Smooth muscle cell (in vitro differentiated cells): Measurements from ENCODE around the gene LMBR1. TPM values are rescaled to one million over a fixed set of nuclear protein-coding genes. Genes with fewer than 3 reads are reported as not detected.

ENCODE experiments used
- DNase-seq: peaks from one replicate; lab custom pipeline; 2025; ENCODE audit not compliant: unreplicated experiment; lab: John Stamatoyannopoulos, UW
- H2AFZ ChIP-seq: fragments of 200-600 bp; sonication (generic); 2 replicates; pipeline ENCODE4 v1.6.0; 2016; ENCODE audit warnings: antibody characterized with exemption, low read depth, mild to moderate bottlenecking
- H3F3A ChIP-seq: fragments of 200-600 bp; sonication (generic); 2 replicates; pipeline ENCODE4 v1.6.0; 2017; ENCODE audit warnings: antibody characterized with exemption, low read depth
- H3K27ac ChIP-seq: fragments of 200-600 bp; sonication (generic); 2 replicates; pipeline ENCODE4 v1.5.1; 2016; ENCODE audit warnings: low read depth, mild to moderate bottlenecking
- H3K27me3 ChIP-seq: fragments of 200-600 bp; sonication (generic); 2 replicates; pipeline ENCODE4 v1.6.1; 2016; ENCODE audit warnings: low read depth, mild to moderate bottlenecking
- H3K36me3 ChIP-seq: fragments of 200-600 bp; sonication (generic); 2 replicates; pipeline ENCODE4 v1.5.1; 2016; ENCODE audit warnings: low read depth
- H3K4me1 ChIP-seq: fragments of 200-600 bp; sonication (generic); 2 replicates; pipeline ENCODE4 v1.5.1; 2016; ENCODE audit warnings: low read depth
- H3K4me2 ChIP-seq: fragments of 200-600 bp; sonication (generic); 2 replicates; pipeline ENCODE4 v1.6.0; 2016; ENCODE audit warnings: mild to moderate bottlenecking
- H3K4me3 ChIP-seq: fragments of 200-600 bp; sonication (generic); 2 replicates; pipeline ENCODE4 v1.5.1; 2016; ENCODE audit warnings: mild to moderate bottlenecking
- H3K79me2 ChIP-seq: fragments of 200-600 bp; sonication (generic); 2 replicates; pipeline ENCODE4 v1.6.0; 2016; ENCODE audit warnings: low read depth, mild to moderate bottlenecking
- H3K9ac ChIP-seq: fragments of 200-600 bp; sonication (generic); 2 replicates; pipeline ENCODE4 v1.6.0; 2016; ENCODE audit warnings: low read depth
- H3K9me3 ChIP-seq: fragments of 200-600 bp; sonication (generic); replicated peaks from 2 replicates; pipeline ENCODE4 v1.5.1; 2016; ENCODE audit warnings: low read depth
- H4K20me1 ChIP-seq: fragments of 200-600 bp; sonication (generic); 2 replicates; pipeline ENCODE4 v1.6.0; 2016; ENCODE audit warnings: low read depth
- CTCF ChIP-seq: fragments of 200-600 bp; sonication (generic); IDR thresholded peaks from 2 replicates; pipeline ENCODE4 v1.5.1; 2017; ENCODE audit warnings: borderline replicate concordance, mild to moderate bottlenecking, antibody characterized with exemption; ENCODE audit not compliant: insufficient read depth, poor library complexity, severe bottlenecking
- WGBS: methylation state at CpG from one replicate; pipeline ENCODE4 v1.1.7; 2016; ENCODE audit warnings: low lambda C conversion rate; 5-methylcytosine and 5-hydroxymethylcytosine counted together
- polyA plus RNA-seq: library from polyadenylated mRNA; unstranded; fragments of >200 nt; fragmentation: Nextera tagmentation; extraction: Ambion mirVana; gene quantifications from 2 replicates; pipeline ENCODE4 v1.2.1, GENCODE V29; 2016
- total RNA-seq: library from RNA; depleted of rRNA; stranded (reverse); fragments of >200 nt; gene quantifications from 2 replicates; pipeline ENCODE4 v1.2.3, GENCODE V29; 2014

Gene LMBR1
- total and polyA plus RNA-seq, 2 experiments from 2014 or later, result 9.7 to 30.3 TPM

- Histone ChIP-seq H3K27me3 (no peaks in the 10 kb centered on the region), H3K9me3 (no peaks in the 10 kb centered on the region), H3K4me3 (no peak overlapping the region), H3F3A (no peaks in the 10 kb centered on the region), H3K9ac (no peak overlapping the region), H3K4me2 (no peak overlapping the region), H3K4me1 (no peaks in the 10 kb centered on the region), H3K36me3 (no peaks in the 10 kb centered on the region), H3K27ac (no peak overlapping the region), H3K79me2 (peaks cover 44% of the 10 kb centered on the region), H2AFZ (no peak overlapping the region), H4K20me1 (peaks cover 57% of the 10 kb centered on the region)
- 89% methylated on average over 2 of the region's 2 CpGs for WGBS
- no peak for TF ChIP-seq CTCF
- DNase-seq, result no peak
Measured at GRCh38 chr7:156843157-156843556, 49.8 kb downstream of the LMBR1 start.

GRCh38 chr7:156842740-156843140 lies 50.2 kb downstream of the LMBR1 start:
- Histone ChIP-seq H3K9me3 (no peaks in the 10 kb centered on the region), H3K9ac (no peak overlapping the region), H3K36me3 (no peaks in the 10 kb centered on the region), H3F3A (no peaks in the 10 kb centered on the region), H3K4me2 (no peak overlapping the region), H2AFZ (no peak overlapping the region), H3K79me2 (peaks cover 41% of the 10 kb centered on the region), H3K27ac (no peak overlapping the region), H4K20me1 (peaks cover 57% of the 10 kb centered on the region), H3K4me1 (no peaks in the 10 kb centered on the region), H3K27me3 (no peaks in the 10 kb centered on the region), H3K4me3 (no peak overlapping the region)
- WGBS, result 62% methylated on average over 2 of the region's 2 CpGs
- no peak for DNase-seq
- TF ChIP-seq CTCF, result no peak

- Histone ChIP-seq H3K4me2 (no peak overlapping the region), H4K20me1 (peaks cover 57% of the 10 kb centered on the region), H3K4me1 (no peaks in the 10 kb centered on the region), H3K9ac (no peak overlapping the region), H3K27me3 (no peaks in the 10 kb centered on the region), H3F3A (no peaks in the 10 kb centered on the region), H3K4me3 (no peak overlapping the region), H2AFZ (no peak overlapping the region), H3K79me2 (peaks cover 41% of the 10 kb centered on the region), H3K27ac (no peak overlapping the region), H3K36me3 (no peaks in the 10 kb centered on the region), H3K9me3 (no peaks in the 10 kb centered on the region)
- WGBS, result 60% methylated on average over 5 of the region's 5 CpGs
- no peak for DNase-seq
- no peak for TF ChIP-seq CTCF
Measured at GRCh38 chr7:156842317-156842716, 50.7 kb downstream of the LMBR1 start.

GRCh38 chr7:156841497-156841896 lies 51.5 kb downstream of the LMBR1 start:
- 82% methylated on average over 2 of the region's 2 CpGs for WGBS
- H3K79me2 ChIP-seq, result peaks cover 34% of the 10 kb centered on the region
- no peak overlapping the region for H2AFZ ChIP-seq

More at GRCh38 chr7:156841497-156841896, 51.5 kb downstream of the LMBR1 start:
- no peak overlapping the region for H3K9ac ChIP-seq
- no peaks in the 10 kb centered on the region for H3K27me3 ChIP-seq
- no peak overlapping the region for H3K27ac ChIP-seq
- peaks cover 49% of the 10 kb centered on the region for H4K20me1 ChIP-seq
- DNase-seq, result no peak
- TF ChIP-seq CTCF, result no peak
- H3K36me3 ChIP-seq, result no peaks in the 10 kb centered on the region
- no peak overlapping the region for H3K4me2 ChIP-seq
- no peaks in the 10 kb centered on the region for H3F3A ChIP-seq
- H3K4me3 ChIP-seq, result no peak overlapping the region
- no peaks in the 10 kb centered on the region for H3K9me3 ChIP-seq
- no peaks in the 10 kb centered on the region for H3K4me1 ChIP-seq
